Coronary artery (tissue), 2 donors: ENCODE results near the gene PDE6D.

Experiments
- DNase-seq: peaks from one replicate; pipeline ENCODE4 v3.0.0-alpha.2; 2017; ENCODE audit warnings: low spot score
- H3K27ac ChIP-seq, 2 donors: fragments of 200-600 bp; sonication (generic); one replicate each; pipeline ENCODE4 v1.5.1; 2016 to 2019
- H3K4me3 ChIP-seq: fragments of 200-600 bp; sonication (generic); 2 replicates; pipeline ENCODE4 v1.5.1; 2016; ENCODE audit warnings: mild to moderate bottlenecking, moderate library complexity
- TF ChIP-seq, protein P1 (sequence below): fragments of 200-600 bp; sonication (generic); IDR thresholded peaks from one replicate; pipeline ENCODE4 v1.5.1; 2019; ENCODE audit warnings: antibody characterized with exemption

Gene PDE6D

DNA sequence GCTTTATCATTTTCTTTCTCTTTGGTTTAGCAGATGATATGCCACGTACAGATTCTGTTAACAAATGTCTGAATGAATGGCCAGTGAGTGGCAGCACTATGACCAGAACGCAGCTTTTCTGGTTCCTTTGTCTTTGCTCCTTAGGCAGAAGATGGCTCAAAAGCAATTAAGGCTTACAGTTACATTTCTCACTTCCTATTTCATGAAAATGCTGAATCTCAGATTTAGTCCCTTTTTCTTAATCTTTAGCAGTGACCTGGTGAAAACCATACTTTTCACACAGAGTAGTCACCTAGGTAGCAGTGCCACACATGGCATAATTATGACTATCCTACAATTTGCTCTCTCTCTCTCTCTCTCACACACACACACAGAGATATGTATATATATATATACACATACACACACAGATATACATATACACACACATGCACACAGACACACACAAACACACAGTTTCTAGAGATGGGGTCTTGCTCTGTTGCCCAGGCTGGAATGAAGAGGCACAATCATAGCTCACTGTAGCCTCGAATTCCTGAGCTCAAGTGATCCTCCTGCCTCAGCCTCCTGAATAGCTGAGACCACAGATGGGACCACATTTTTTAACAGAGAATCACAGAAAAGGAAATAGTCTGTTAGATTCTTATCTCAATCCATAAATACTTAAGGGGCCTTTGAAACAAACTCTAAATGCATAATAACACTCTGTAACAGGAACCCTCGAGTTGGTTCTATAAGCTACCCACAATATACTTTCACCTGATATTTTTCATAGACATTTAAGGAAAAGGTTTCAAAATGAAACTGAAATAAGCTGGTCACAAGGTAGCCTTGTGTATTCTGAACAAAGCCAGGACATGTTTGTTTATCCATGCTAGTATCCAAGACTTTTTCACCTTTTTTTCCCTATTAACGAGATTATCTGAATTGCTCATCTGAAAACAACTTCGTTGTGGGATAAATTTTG, 11.6 kb downstream of the PDE6D start:
- no peak overlapping the region for H3K4me3 ChIP-seq
- no peak overlapping the region for H3K27ac ChIP-seq
- TF ChIP-seq, protein P1, sequence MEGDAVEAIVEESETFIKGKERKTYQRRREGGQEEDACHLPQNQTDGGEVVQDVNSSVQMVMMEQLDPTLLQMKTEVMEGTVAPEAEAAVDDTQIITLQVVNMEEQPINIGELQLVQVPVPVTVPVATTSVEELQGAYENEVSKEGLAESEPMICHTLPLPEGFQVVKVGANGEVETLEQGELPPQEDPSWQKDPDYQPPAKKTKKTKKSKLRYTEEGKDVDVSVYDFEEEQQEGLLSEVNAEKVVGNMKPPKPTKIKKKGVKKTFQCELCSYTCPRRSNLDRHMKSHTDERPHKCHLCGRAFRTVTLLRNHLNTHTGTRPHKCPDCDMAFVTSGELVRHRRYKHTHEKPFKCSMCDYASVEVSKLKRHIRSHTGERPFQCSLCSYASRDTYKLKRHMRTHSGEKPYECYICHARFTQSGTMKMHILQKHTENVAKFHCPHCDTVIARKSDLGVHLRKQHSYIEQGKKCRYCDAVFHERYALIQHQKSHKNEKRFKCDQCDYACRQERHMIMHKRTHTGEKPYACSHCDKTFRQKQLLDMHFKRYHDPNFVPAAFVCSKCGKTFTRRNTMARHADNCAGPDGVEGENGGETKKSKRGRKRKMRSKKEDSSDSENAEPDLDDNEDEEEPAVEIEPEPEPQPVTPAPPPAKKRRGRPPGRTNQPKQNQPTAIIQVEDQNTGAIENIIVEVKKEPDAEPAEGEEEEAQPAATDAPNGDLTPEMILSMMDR = no peak
- DNase-seq = no peak

DNA sequence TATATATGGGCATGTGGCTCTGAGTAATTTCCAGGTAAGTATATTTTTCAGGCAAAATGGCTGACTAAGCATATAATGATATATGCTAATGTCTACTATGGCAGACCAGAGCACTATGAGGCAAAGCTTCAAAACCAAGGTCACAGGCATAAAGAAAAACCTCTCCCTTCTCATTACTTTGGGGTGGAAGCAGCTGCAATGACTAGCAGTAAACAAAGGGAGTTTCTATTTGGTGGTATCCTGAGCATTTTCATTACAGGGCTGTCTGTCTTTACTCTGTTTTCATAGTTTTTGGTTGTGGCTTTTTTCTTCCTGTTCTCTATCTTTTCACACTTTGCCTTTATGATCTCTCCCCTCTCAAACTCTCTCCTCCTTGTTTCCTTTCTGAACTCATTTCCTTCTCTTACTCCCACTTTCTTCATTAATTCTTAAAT, 15.6 kb downstream of the PDE6D start:
- TF ChIP-seq, protein P1 = no peak
- Histone ChIP-seq H3K27ac (no peak overlapping the region), H3K4me3 (no peak overlapping the region)
- no peak for DNase-seq

DNA sequence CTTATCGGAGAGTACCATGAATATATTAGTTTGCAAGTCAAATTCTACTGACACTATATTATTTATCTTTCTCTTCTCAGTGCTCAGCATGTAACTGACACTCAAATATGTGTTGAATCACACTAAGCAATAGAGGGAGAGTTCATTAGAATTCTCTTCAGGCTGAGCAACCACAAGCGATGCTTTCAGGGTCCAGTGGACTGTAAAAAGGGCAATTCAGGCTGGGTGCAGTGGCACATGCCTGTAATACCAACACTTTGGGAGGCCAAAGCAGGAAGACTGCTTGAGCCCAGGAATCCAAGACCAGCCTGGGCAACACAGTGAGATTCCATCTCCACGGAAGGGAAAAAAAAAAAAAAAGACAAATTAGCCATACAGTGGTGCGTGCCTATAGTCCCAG, 16.3 kb downstream of the PDE6D start:
- no peak for DNase-seq
- TF ChIP-seq, protein P1 = no peak
- no peak overlapping the region for H3K4me3 ChIP-seq
- H3K27ac ChIP-seq = no peak overlapping the region

DNA sequence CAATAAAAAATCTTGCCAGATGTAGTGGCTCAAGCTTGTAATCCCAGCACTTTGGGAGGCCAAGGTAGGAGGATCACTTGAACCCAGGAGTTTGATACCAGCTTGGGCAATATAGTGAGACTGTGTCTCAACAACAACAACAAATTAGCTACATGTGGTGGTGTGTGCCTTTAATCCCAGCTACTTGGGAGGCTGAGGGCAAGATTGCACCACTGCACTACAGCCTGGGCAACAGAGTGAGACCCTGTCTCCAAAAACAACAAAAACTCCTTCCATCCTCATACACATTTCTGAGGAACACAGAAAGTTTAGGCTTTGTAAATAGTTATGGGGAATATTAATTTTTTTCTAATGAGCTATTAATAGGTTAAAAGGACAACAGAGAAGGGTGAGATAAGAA, 17.0 kb downstream of the PDE6D start:
- no peak overlapping the region for H3K27ac ChIP-seq
- DNase-seq = no peak
- TF ChIP-seq, protein P1 = no peak
- no peak overlapping the region for H3K4me3 ChIP-seq

DNA sequence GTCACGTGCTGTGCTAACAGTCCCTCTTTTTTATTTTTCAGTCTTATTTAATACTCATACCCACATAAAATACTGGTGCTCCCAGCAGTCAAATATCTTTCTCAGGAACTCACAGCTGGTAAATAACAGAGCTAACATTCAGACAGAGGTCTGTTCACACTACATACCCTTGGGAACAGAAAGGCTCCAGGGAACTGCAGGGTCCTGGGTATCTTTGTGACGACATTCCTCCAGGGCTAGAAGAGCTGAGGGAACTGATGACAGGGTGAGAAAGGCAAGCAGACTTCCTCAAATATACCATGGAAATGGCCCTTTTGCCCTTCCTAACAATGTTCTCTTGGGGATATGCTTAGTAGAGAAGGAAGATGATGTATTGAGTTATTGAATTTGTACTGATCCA, 19.3 kb downstream of the PDE6D start:
- TF ChIP-seq, protein P1 = no peak
- DNase-seq = no peak
- H3K27ac ChIP-seq = no peak overlapping the region
- no peak overlapping the region for H3K4me3 ChIP-seq

DNA sequence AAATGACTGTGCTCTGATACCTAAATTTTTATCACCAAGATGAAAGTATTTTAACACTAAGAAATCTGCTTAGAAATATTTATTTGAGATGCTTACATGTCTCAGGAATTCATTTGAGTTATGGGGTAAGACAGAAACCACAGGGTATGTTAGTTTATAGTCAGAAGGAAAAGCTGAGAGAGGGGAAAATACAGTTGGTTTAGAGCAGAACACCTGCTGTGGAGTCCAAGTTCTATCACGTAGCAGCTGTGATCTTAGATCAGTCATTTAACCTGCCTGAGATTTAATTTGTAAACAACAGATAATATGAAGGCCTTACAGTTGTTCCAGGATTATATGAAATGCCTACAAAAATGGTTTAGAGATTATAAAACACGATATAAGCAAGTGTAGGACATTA, 29.0 kb downstream of the PDE6D start:
- no peak overlapping the region for H3K27ac ChIP-seq
- DNase-seq = no peak
- no peak overlapping the region for H3K4me3 ChIP-seq
- TF ChIP-seq, protein P1 = no peak
